ENCODE measurements around the gene ADSS2.

DNA sequence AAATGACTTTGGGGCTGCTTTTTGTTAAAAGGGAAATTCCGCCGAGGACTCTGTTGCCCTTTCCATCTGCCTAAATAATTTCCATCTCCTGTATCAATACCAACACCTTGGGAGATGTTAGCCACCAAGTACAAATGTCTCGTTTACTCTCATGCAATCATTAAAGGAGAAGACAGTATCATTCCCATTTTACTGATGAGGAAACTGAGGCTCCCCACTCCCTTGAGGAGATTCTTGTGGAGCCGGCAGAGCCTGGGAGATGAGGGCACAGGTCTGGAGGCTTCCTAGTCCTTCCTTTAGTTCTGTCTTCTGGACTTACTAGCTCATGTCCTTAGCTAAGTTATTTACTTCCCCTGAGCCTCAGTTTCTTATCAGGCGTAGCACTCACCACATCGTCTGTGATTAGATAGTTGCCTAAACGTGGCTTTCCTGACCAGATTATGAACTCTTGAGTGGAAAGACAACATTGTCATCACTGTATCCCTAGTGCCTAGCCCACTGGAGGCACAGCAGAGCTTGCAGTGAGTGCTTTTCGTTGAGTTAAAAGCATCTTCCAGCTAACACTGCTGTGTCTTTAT lies 81.6 kb downstream of the ADSS2 start:
- TF ChIP-seq POLR2AphosphoS5 (IDR thresholded peaks at IDR 0.05) (no peak), POLR2A (IDR thresholded peaks at IDR 0.05) (no peak), EP300 (IDR thresholded peaks at IDR 0.05) (no peak)
- TF ChIP-seq, protein P1, sequence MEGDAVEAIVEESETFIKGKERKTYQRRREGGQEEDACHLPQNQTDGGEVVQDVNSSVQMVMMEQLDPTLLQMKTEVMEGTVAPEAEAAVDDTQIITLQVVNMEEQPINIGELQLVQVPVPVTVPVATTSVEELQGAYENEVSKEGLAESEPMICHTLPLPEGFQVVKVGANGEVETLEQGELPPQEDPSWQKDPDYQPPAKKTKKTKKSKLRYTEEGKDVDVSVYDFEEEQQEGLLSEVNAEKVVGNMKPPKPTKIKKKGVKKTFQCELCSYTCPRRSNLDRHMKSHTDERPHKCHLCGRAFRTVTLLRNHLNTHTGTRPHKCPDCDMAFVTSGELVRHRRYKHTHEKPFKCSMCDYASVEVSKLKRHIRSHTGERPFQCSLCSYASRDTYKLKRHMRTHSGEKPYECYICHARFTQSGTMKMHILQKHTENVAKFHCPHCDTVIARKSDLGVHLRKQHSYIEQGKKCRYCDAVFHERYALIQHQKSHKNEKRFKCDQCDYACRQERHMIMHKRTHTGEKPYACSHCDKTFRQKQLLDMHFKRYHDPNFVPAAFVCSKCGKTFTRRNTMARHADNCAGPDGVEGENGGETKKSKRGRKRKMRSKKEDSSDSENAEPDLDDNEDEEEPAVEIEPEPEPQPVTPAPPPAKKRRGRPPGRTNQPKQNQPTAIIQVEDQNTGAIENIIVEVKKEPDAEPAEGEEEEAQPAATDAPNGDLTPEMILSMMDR (IDR thresholded peaks at IDR 0.05), result no peak

Measured in upper lobe of left lung (tissue), 4 donors.